GM18502 (cell line): ENCODE results near the gene ANKRD11.
A peak's percentile ranks its signal among the peaks of the same experiment; 100 is the strongest.

Experiments used
- ATAC-seq: cut with Tn5 transposase; IDR thresholded peaks from one replicate; pipeline ENCODE4 v1.9.1; 2021; ENCODE audit warnings: mild to moderate bottlenecking; ENCODE audit not compliant: unreplicated experiment, poor library complexity

Gene ANKRD11

GRCh38 chr16:89322321-89323119, 167.8 kb downstream of the ANKRD11 start:
- ATAC-seq, result no peak

GRCh38 chr16:89320782-89321501, 169.4 kb downstream of the ANKRD11 start:
- ATAC-seq, result no peak

GRCh38 chr16:89319886-89320781, 170.2 kb downstream of the ANKRD11 start:
- peak; percentile 50 for ATAC-seq

- ATAC-seq, result no peak
Measured at GRCh38 chr16:89319631-89319885, 170.8 kb downstream of the ANKRD11 start.

- ATAC-seq, result no peak
Measured at GRCh38 chr16:89318871-89319630, 171.3 kb downstream of the ANKRD11 start.

GRCh38 chr16:89318430-89318758, 172.0 kb downstream of the ANKRD11 start:
- ATAC-seq, result no peak

- no peak for ATAC-seq
Measured at GRCh38 chr16:89317729-89318429, 172.5 kb downstream of the ANKRD11 start.

- no peak for ATAC-seq
Measured at GRCh38 chr16:89317101-89317671, 173.2 kb downstream of the ANKRD11 start.

- ATAC-seq, result no peak
Measured at GRCh38 chr16:89316701-89317100, 173.7 kb downstream of the ANKRD11 start.

- no peak for ATAC-seq
Measured at GRCh38 chr16:89315791-89316581, 174.4 kb downstream of the ANKRD11 start.

GRCh38 chr16:89315271-89315670, 175.1 kb downstream of the ANKRD11 start:
- no peak for ATAC-seq

GRCh38 chr16:89314854-89315253, 175.5 kb downstream of the ANKRD11 start:
- ATAC-seq, result no peak

- no peak for ATAC-seq
Measured at GRCh38 chr16:89314357-89314756, 176.0 kb downstream of the ANKRD11 start.

GRCh38 chr16:89313583-89313982, 176.8 kb downstream of the ANKRD11 start:
- ATAC-seq, result no peak

GRCh38 chr16:89312598-89313299, 177.6 kb downstream of the ANKRD11 start:
- ATAC-seq, result no peak

GRCh38 chr16:89312194-89312593, 178.2 kb downstream of the ANKRD11 start:
- ATAC-seq, result no peak

- no peak for ATAC-seq
Measured at GRCh38 chr16:89311636-89312035, 178.7 kb downstream of the ANKRD11 start.
